Subcutaneous adipose tissue (tissue), 4 donors: Measurements from ENCODE around the gene MRPL14. TPM values are rescaled to one million over a fixed set of nuclear protein-coding genes. Genes with fewer than 3 reads are reported as not detected.

Experiments
- total RNA-seq, 4 donors: library from RNA; depleted of rRNA; stranded (reverse); fragments of >200 nt; gene quantifications; one replicate each; pipeline ENCODE4 v1.1.0, GENCODE V29; 2016
- TF ChIP-seq, protein P1 (sequence below): fragments of 450-650 bp; IDR thresholded peaks from one replicate; pipeline ENCODE4 v1.5.1; 2016; ENCODE audit warnings: low read depth, mild to moderate bottlenecking, control low read depth, antibody characterized with exemption, moderate library complexity

MRPL14 gene
- total RNA-seq, 4 donors from 2014 or later: 26.2 to 30.8 (median 27.6) TPM

DNA sequence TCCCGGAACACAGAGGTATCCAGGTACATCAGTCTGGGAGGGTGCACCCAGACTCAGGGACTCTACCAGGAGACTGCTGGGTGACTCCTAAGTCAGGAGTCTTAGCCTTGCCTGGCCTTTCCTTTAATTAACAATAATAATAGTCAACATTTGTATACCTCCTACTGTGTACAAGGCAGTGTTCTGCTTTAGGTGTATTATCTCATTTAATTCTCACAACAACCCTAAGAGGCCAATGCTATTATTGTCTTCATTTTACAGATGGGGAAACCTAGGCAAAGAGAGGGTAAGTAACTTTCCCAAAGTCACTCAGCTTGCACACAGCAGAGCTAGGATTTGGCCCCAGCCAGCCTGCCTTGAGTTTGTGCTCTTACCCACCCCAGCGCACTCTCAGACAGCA, 39.6 kb downstream of the MRPL14 start:
- TF ChIP-seq, protein P1, sequence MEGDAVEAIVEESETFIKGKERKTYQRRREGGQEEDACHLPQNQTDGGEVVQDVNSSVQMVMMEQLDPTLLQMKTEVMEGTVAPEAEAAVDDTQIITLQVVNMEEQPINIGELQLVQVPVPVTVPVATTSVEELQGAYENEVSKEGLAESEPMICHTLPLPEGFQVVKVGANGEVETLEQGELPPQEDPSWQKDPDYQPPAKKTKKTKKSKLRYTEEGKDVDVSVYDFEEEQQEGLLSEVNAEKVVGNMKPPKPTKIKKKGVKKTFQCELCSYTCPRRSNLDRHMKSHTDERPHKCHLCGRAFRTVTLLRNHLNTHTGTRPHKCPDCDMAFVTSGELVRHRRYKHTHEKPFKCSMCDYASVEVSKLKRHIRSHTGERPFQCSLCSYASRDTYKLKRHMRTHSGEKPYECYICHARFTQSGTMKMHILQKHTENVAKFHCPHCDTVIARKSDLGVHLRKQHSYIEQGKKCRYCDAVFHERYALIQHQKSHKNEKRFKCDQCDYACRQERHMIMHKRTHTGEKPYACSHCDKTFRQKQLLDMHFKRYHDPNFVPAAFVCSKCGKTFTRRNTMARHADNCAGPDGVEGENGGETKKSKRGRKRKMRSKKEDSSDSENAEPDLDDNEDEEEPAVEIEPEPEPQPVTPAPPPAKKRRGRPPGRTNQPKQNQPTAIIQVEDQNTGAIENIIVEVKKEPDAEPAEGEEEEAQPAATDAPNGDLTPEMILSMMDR: no peak

DNA sequence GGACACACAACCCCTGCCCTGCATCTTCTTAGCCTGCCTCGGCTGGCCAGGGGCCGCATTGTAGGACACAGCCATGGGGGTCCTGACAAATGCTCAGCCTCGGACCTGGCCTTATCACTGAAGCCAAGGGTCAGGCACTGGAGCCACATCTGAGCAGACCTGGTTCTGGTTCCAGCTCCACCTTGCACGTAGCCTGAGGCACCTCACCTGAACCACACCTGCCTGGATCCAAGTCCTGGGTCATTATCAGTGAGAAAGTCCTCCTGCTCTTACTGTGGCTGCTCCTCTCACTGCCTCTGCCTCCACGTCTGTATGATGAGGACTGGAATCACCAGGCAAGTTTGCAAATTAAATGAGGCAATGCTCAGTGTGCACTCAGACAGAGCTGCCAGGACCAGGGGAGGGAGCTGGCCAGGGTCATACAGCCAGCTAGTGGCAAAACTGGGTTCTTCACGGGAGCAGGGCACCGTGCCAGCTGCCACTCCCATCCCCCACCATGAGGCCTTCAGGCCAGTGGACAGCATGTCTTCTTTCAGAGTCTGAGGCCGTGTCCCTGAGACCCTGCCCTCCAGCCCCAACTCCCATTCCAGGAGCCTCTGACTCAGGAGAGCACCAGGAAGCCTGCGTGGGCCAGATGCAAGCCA, 40.2 kb downstream of the MRPL14 start:
- TF ChIP-seq, protein P1: no peak

DNA sequence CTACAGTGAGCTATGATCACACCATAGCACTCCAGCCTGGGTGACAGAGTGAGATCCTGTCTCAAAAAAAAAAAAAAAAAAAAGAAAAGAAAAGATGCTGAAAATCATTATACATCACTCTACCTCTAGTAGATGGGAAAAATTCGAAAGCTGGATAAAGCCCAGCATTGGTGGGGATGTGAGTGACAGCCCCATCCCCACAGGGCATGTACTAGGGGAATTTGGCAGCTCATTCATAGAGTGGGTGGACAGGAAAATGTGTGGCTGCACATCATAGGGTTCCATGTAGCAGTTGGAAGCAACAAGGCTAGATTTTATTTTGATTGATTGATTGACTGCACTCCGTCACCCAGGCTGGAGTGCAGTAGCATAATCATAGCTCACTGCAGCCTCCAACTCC, 42.0 kb downstream of the MRPL14 start:
- TF ChIP-seq, protein P1: no peak

DNA sequence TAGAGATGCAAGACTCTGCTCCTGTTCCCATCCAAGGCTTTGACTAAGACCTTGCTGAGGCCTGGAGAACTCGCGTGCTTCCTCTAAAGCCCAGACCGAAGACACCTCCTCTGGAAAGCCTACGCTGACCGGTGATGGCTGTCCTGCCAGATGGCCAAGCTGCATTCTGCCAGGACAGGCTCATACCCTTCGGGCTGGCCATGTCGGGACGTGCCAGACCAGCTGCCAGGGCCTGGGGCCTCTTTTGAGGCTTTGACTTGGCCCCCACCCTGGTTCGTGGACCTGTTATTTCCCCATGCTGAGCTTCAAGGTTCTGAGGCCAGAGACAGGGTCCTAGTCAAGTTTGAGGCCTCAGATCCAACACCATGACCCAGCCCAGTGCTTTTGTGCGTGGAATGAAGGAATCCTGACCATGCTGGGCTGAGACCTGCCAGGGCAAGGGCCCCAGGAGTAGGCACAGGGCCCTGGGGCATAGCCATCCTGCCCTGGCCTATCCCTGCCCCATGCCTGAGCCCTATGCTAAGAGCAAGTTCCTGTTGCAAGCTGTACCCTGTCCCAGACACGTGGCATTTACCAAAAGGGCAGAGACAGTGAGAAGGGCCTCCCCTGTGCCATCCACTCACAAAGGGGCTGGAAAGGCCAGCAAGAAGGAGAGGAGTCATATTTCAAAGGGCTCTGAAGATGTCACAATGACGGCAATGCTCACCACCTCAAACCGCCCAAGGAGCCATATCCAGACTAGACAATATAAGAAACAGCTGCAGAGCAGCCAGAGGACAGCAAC, 42.8 kb downstream of the MRPL14 start:
- TF ChIP-seq, protein P1: no peak

DNA sequence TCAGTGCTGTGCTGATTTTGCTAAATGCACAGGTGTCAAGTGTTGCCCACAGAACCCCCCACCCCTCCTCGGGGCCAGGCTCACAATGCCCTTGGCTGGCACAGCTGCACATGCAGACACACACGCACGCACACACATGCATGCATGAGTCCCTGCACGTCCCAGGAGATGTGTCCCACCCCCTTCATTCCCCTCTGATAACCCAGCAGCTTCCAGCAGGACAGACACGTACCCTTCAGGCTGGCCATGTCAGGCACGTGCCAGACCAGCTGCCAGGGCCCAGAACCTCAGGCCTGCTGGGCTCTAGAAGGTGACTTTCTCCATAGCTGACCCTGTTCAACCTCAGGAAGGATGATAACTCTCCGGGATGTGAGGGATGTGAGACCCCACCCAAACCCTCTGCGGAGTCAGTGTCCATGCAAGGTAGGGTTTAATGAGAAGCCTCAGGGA, 44.4 kb downstream of the MRPL14 start:
- TF ChIP-seq, protein P1: no peak

DNA sequence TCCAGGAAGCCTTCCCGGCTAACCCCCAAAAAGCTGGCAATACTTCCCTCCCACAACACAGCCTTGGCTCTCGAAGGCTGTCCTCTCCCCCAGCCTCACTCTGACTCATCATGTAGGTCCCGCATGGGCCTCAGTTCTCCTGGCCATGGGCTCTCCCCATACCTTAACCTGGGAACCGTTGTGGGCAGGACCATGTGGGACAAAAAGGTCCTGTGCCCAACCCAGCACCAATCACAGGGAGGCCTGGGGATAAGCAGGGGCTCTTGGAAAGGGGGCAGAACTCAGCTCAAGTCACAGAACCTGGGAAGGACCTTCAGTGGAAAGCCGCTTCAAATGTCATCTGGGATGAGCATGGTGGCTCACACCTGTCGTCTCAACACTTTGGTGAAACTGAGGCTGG, 45.5 kb downstream of the MRPL14 start:
- TF ChIP-seq, protein P1: no peak
